ENCODE data around the gene TYROBP.
"Not testable (repeated sequence)": the region's sequence is repeated elsewhere in the genome, so short reads cannot be mapped to it uniquely, and the experiment has no call there.

The TYROBP gene

DNA sequence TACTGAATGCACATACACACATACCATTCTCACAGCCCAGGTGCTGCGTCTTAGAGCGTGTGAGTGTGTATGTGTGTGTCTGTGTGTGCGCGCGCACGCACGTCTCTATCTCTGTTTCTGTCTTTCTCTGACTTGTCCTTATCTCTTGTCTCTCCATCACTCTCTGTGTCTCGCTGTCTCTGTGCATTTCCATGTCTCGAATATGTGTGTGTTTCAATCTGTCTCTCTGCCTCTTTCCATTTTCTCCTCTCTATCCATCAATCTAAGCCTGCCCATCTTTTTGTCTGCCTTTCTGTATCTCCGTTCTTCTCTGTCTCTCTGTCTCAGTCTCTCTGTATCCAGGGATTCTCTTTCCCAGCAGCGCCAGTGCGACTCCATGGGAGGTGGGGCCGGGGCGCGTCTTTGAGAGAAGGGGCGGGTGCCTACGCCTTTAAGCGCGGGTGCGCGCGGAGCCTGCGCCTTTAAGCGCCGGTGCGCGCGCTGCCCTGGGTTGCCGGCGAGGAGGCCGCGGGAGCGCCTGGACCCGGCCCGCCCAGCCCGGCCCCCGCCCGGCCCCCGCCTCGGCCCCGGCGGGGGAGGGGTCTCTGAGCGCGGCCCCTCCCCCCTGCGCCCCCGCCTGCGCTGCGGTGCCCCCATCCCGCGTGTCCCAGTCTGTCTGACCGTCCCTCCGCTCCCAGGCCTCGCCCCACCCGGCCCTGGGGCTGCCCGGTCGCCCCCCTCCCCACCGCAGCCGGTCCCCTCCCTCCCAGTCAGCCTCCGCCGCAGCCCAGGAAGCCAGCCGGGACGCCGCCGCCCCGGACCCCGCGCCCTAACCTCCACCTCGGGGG is 28.0 kb upstream of the TYROBP start, which contains the start of gene LRFN3:
LRFN3 (plus strand) TSS at position 464 of the 827 bp plus-strand sequence. CDS start 3,052 bp downstream, outside the sequence.
- DNase-seq (ENCODE audit: low read depth, low spot score), result peak; percentile 60
- H3K4me3 ChIP-seq (ENCODE audit: low read length), result peak within 1 kb of the TSS; percentile 70

DNA sequence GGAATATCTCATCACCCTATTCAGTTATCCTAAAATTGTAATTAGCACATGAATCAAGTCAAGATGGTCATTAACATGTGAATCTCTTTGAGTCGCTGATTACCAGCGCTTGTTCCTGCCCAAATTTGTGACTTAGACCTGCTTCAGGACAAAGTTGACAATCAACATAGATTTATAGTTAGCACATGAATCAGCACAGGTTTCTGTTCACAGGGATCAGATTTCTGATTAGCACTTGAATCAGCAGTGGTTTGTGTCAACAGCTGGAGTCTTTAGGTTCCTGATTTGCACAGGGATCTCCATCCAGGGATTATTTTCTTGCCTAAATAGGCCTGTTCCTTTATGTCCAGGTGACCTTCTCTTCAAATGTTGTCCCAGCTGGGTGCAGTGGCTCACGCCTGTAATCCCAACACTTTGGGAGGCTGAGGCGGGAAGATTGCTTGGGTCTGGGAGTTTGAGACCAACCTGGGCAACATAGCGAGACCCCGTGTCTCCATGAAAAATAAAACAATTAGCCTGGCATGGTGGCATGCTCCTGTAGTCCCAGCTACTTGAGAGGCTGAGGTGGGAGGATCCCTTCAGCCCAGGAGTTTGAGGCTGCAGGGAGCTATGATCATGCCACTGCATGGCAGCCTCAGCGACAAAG is 24.3 kb upstream of the TYROBP start:
- H3K4me3 ChIP-seq (ENCODE audit: low read length), result no peak overlapping the region
- DNase-seq (ENCODE audit: low read depth, low spot score), result no peak

DNA sequence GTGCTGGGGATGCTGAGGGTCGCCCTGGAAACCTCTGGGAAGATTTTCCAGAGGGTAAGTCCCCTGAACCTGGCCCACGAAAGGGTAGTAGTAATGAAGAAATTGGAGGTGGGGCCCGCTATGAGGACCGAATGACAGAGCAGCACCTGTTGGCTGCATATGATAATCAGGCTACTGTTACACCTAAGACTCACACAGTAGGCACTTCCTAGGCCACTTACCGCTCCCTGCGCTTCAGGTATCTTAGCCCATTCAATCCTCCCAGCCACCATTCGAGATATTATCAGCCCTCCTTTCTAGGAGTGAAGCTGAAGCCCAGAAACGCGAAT is 23.7 kb upstream of the TYROBP start:
- DNase-seq (ENCODE audit: low read depth, low spot score), result no peak
- peak overlapping the region; percentile 15; the same call in 1 of the 2 replicates for H3K4me3 ChIP-seq (ENCODE audit: low read length)

DNA sequence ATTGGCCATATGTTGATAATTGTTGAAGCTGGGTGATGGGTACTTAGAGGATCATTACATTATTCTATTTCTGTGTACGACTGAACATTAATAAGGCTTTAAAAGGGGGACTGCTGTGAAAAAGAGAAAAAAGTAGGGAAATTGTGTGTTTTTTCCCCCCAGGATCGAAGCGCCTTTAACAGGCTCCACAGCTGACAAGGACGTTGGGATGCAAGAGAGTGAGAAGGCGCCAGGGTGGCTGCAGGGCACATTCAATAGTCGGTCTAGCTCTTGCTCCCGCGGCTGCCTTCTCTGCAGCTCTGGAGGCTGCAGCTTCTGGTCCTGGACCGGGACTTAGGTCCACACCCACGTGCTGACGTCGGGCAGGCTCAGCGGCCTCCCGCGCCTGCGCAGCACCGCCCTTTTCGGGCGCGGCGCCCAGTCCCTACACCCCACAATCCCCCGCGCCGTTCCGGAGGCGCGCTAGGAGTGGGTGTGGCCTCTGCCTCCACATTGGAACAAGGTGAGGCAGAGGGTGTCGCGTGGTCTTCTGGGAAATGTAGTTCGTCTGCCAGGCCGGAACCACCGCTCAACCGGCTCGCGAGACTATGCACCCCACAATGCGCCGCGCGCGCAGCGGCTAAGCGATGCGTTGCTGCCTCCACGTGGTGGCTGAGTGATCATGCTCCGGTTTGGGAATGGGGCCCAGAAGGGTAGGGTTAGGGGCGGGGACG is 23.2 kb upstream of the TYROBP start:
- peak overlapping the region; percentile 54 for H3K4me3 ChIP-seq (ENCODE audit: low read length)
- peak; percentile 99 for DNase-seq (ENCODE audit: low read depth, low spot score)

DNA sequence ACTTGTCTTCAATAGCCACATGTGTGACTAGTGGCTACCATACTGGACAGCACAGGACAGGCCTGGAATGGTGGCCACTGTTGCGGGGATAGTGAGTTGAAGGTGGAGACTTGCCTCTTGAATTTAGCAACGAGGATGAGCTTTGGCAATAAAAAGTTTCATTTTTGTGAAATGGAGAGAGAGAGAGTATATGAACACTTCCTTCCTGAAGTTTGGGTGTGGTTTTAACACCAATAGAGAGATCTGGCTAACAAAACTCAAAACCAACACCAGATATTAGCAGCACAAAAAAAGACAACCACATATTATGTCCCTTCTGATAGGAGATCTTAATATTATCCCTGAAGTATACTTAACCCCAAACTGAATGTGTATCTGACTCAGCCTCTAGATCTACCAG is 21.8 kb upstream of the TYROBP start:
- DNase-seq (ENCODE audit: low read depth, low spot score), result no peak
- no peak overlapping the region for H3K4me3 ChIP-seq (ENCODE audit: low read length)

DNA sequence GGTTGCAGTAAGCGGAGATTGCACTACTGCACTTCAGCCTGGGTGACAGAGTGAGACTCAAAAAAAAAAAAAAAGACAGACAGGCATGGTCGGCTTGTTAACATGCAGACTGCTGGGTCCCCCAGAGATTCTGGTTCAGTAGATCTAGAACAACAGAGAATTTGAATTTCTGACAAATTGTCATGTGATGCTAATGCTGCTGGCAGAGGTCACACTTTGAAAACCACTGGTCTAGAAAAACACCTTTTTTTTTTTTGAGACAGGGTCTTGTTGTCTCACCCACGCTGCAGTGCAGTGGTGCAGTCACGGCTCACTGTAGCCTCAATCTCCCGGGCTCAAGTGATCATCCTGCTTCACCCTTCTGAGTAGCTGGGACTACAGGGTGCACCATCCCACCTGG is 20.4 kb upstream of the TYROBP start:
- H3K4me3 ChIP-seq (ENCODE audit: low read length), result no peak overlapping the region
- DNase-seq (ENCODE audit: low read depth, low spot score), result no peak

DNA sequence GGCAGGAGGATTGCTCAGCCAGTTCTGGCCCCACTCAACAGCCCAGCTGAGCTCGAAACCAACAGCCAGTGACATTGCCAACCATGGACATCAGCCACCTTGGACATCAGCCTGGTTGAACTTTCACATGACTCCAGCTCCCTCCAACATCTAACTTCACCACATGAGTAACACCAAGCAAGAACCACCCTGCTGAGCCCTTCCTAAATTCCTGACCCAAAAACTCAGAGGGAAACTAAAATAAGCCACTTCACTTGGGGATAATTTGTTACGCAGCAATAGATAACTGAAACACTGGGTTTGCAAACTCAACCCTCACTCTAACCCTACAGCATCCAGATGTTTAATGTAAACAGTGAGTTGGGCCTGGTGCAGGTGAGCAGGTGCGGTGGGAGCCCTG is 17.4 kb upstream of the TYROBP start:
- no peak for DNase-seq (ENCODE audit: low read depth, low spot score)
- no peak overlapping the region for H3K4me3 ChIP-seq (ENCODE audit: low read length)

DNA sequence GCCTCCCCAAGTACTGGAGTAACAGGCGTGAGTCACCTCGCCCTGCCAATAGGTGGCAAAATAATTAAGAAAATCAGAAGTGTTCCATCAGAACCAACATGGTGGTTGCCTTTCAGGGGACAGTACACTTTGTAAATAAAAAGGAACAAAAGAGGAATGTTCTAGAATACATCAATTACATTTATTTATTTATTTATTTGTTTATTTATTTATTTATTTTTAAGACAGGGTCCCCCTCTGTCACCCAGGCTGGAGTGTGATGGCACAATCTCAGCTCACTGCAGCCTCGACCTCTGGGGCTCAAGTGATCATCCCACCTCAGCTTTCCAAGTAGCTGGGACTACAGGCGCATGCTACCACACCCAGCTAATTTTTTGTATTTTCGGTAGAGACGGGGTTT is 12.9 kb upstream of the TYROBP start:
- H3K4me3 ChIP-seq (ENCODE audit: low read length), result no peak overlapping the region
- DNase-seq (ENCODE audit: low read depth, low spot score), result no peak

DNA sequence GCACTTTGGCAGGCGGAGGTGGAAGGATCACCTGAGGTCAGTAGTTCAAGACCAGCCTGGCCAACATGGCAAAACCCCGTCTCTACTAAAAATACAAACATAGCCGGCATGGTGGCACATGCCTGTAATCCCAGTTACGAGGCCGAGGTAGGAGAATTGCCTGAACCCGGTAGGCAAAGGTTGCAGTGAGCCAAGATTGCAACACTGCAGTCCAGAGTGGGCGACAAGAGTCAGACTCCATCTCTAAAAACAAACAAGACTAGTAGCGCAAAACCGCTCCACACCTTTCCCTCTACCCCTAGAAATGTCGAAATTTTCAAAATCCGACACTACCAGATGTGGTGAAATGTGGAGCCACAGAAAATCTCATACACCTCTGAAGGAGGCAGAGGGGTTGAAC is 11.2 kb upstream of the TYROBP start:
- no peak overlapping the region for H3K4me3 ChIP-seq (ENCODE audit: low read length)
- no peak for DNase-seq (ENCODE audit: low read depth, low spot score)

DNA sequence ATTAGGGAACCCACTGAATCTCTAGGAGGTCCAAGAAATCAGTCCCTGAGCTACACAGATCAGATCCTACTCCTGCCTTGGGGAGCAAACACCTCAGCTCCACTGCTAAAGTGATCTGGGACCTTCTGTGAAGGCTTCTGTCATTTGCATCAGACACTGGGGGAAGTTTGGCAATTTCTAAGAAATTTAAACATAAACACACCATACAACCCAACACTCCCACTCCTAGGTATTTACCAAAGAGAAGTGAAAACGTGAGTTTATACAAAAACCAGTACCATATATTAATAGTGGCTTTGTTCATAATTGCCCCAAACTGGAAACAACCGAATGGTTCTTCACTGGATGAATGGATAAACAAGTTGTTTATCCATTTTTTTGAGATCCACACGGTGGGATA is 7.3 kb upstream of the TYROBP start:
- no peak overlapping the region for H3K4me3 ChIP-seq (ENCODE audit: low read length)
- no peak for DNase-seq (ENCODE audit: low read depth, low spot score)

DNA sequence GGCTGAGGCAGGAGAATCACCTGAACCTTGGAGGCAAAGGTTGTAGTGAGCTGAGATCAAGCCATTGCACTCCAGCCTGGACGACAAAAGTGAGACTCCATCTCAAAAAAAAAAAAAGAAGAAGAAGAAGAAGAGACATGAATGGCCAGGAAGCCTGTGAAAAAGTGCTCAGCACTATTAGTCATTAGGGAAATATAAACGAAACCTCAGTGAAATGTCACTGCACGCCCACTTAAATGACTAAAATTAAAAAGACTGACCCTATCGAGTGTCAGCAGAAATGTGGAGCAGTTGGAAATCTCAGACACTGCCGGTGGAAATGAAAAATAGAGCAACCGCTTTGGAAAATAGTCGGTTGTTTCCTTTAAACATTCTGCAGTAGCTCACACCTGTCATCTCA is 5.5 kb upstream of the TYROBP start:
- H3K4me3 ChIP-seq (ENCODE audit: low read length), result no peak overlapping the region
- DNase-seq (ENCODE audit: low read depth, low spot score), result no peak

DNA sequence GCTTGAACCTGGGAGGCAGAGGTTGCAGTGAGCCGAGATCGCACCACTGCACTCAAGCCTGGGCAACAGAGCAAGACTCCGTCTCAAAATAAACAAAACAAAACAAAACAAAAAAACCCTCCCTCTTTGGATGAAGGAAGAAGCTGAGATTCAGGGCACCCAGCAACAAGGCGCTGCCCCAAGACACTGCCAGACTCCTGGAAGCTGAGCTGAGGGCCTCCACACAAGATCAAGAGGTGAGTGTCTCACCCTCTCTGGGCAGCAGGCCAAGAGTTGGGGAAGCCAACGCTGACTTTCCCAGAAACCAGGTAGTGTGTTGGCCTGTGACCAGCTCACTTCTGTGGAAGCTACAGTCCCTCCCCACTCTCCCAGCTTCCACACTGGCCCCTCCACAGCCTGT is 3.7 kb upstream of the TYROBP start:
- no peak for DNase-seq (ENCODE audit: low read depth, low spot score)
- H3K4me3 ChIP-seq (ENCODE audit: low read length), result no peak overlapping the region

DNA sequence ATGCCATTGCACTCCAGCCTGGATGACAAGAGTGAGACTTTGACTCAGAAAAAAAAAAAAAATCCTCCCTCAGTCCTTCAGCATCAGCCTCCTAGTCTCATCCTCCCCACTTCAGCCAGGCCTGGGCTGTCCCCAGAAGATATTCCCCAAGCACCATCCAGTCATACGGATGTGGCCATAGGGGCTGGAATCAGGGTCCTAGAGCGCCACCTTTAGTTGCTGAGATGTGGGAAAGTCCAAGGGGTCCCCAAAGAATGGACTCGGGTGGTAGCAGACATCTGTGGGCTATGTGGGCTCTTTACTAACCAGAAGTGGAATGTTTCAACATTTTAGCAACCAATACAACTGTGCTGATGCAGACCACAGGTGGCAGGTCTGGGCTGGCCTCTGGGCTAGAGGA is 3.1 kb upstream of the TYROBP start:
- DNase-seq (ENCODE audit: low read depth, low spot score), result no peak
- no peak overlapping the region for H3K4me3 ChIP-seq (ENCODE audit: low read length)

DNA sequence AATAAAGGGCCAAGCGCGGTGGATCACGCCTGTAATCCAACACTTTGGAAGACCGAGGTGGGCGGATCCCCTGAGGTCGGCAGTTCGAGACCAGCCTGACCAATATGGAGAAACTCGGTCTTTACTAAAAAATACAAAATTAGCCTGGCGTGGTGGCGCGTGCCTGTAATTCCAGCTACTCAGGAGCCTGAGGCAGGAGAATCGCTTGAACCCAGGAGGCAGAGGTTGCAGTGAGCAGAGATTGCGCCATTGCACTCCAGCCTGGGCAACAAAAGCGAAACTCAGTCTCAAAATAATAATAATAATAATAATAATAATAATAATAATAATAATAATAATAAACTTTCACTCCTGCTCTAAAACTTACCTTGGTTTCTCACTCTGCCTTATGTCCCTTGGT is 2.3 kb upstream of the TYROBP start:
- DNase-seq (ENCODE audit: low read depth, low spot score); H3K4me3 ChIP-seq (ENCODE audit: low read length): not testable (repeated sequence)

DNA sequence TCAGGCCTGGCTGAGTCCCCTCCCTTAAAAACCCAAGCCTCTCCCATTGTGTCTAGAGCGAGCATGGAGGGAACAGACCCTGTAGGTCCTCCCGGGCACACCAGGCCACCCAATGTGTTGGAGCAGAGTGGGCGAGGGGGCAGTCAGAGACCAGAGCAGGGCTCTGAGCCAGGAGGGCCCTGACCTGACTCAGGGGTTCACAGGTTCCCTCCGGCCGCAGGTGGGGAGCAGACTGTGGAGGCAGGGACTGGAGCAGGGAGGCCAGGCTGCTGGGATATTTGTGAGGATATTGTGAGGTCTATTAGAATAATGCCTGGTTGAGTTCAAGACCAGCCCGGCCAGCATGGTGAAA is 1.6 kb upstream of the TYROBP start:
- no peak for DNase-seq (ENCODE audit: low read depth, low spot score)
- H3K4me3 ChIP-seq (ENCODE audit: low read length), result no peak overlapping the region

DNA sequence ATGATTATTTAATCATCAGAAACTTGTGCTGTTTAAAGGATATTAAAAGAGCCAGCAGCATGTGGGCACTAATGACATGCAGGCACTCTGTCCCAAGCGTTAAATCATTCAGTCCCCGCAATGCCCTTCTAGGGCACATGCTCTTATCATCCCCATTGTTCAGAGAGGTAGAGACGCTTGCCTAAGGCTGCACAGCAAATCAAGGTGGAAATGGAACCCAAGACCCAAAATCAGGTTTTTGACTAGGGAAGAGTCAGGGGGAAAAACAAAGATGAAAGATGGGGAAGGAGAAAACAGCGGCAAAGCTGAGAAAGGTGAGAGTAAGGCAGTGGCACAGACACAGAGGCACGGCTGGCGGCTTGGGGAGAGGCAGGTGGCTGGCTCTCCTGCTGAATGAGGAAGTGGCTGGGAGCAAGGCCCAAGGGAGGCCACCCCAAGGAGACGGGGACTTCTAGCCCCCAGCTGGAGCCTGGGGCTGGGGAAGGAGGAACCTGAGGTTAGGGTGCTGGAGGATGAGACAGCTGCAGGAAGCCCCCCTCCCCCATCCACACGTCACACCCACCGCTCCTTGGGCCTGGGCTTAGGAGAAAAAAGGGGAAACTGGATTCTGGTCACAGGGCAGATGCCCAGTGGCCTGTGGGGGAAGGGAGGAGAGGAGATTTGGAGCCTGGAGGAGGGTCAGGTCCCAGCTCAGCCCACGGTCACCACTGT is 1.0 kb upstream of the TYROBP start:
- DNase-seq (ENCODE audit: low read depth, low spot score), result peak; percentile 75
- H3K4me3 ChIP-seq (ENCODE audit: low read length), result no peak overlapping the region

DNA sequence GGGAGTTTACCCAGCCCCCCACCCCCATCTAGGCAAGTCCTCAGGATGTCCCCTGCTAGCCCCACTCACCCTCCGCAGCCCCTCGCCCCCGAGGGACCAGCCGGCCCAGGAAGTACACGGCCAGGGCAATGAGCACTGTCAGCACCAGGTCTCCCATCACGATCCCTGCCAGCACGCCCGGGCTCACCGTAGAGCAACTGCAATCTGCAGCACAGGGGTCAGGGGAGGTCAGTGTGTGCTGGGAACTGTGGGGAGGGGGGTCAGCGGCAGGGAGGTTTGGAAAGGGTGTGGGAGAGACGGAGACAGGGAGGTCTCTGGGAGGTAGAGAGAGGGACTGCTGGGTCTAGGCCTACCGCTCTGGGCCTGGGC is 734 bp downstream of the TYROBP start:
- no peak for DNase-seq (ENCODE audit: low read depth, low spot score)
- no peak overlapping the region for H3K4me3 ChIP-seq (ENCODE audit: low read length)

DNA sequence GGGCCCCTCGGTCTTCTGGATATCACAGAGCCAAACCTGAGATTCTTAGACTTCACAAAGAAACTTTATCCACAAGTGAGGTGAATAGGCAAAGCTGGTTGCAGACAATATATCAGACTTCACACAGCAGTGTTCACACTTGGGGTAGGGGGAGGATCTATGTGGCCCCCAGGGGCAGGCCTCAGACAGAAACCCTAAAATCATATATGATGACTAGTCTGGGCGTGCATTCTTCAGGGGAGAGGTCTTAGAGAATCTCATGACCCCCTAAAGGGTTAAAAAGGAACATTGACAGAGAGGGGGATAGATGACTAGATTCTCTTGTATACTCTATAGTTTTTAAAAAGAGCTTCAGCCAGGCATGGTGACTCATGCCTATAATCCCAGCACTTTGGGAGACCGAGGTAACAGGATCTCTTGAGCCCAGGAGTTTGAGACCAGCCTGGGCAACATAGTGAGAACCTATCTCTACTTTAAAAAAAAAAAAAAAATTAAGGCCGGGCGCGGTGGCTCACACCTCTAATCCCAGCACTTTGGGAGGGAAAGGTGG is 2.8 kb downstream of the TYROBP start:
- no peak for DNase-seq (ENCODE audit: low read depth, low spot score)
- H3K4me3 ChIP-seq (ENCODE audit: low read length), result no peak overlapping the region

DNA sequence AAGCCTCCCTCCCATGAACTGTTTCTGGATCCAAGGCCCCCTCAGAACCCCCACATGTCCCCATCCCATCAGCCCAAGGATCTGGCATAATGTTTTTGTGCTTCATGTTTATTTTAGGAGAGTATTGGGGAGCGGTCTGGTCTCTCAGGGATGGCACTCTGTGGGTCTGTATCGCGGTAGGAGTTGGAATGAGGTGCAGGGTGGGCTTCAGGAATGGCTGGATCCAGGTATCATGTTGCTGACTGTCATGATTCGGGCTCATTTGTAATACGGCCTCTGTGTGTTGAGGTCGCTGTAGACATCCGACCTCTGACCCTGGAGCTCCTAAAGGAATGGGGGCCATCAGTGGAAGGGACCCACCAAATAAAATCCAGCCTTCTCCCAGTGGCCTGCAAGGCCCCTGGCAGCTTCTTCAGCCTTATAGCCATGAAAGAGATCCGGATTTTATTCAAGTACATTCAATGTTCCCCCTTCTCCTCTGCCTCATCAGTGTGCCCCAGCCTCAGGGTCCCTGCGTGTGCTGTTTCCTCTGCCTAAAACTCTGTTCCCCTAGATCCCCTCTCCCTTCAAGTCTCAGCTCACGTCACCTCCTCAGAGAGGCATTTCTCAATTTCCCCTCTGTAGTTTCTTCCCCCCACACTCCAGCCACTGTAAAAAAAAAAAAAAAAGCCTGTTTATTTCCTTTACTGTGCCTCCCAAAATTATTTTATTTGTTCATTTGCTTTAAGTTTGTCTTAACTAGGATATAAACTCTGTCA is 3.6 kb downstream of the TYROBP start:
- no peak for DNase-seq (ENCODE audit: low read depth, low spot score)
- H3K4me3 ChIP-seq (ENCODE audit: low read length), result no peak overlapping the region

Measured in Jurkat, Clone E6-1 (cell line).